Superior temporal gyrus (tissue), 1 donor: ENCODE measurements around the gene COL20A1.

Source experiments
- DNase-seq: peaks from one replicate; pipeline ENCODE4 v3.0.0-alpha.2; 2016; ENCODE audit errors: extremely low spot score

Gene COL20A1

GRCh38 chr20:63278661-63279060, 14.3 kb upstream of the COL20A1 start:
- DNase-seq, result no peak

- no peak for DNase-seq
These were observed 13.1 kb upstream of the COL20A1 start for GRCh38 chr20:63279931-63280330.

- DNase-seq, result no peak
These were observed 12.6 kb upstream of the COL20A1 start for GRCh38 chr20:63280371-63280770.

GRCh38 chr20:63280929-63281545, 11.9 kb upstream of the COL20A1 start:
- no peak for DNase-seq

GRCh38 chr20:63281742-63282665, 11.0 kb upstream of the COL20A1 start:
- no peak for DNase-seq

- no peak for DNase-seq
These were observed 10.0 kb upstream of the COL20A1 start for GRCh38 chr20:63282946-63283345.

- no peak for DNase-seq
These were observed 9.4 kb upstream of the COL20A1 start for GRCh38 chr20:63283397-63284082.

GRCh38 chr20:63284083-63284440, 8.9 kb upstream of the COL20A1 start:
- DNase-seq, result no peak

- no peak for DNase-seq
These were observed 8.4 kb upstream of the COL20A1 start for GRCh38 chr20:63284544-63284949.

- DNase-seq, result no peak
These were observed 7.9 kb upstream of the COL20A1 start for GRCh38 chr20:63284981-63285524.

- DNase-seq, result no peak
These were observed 7.1 kb upstream of the COL20A1 start for GRCh38 chr20:63285636-63286615.

- DNase-seq, result no peak
These were observed 5.9 kb upstream of the COL20A1 start for GRCh38 chr20:63286781-63287696.

- no peak for DNase-seq
These were observed 5.0 kb upstream of the COL20A1 start for GRCh38 chr20:63287697-63288580.

- no peak for DNase-seq
These were observed 4.3 kb upstream of the COL20A1 start for GRCh38 chr20:63288581-63289251.

GRCh38 chr20:63289311-63290135, 3.5 kb upstream of the COL20A1 start:
- DNase-seq, result no peak

GRCh38 chr20:63290136-63290676, 2.8 kb upstream of the COL20A1 start:
- no peak for DNase-seq
